ENCODE results near the gene DLGAP1.

DLGAP1 gene

GRCh38 chr18:4134700-4135099 lies 320.4 kb downstream of the DLGAP1 start:
- in situ Hi-C loops (cut with MboI; ENCODE audit: low pct_unique_long_range_greater_than_20kb, low sequenced_read_pairs, unreplicated experiment), result no loop called here
- TF ChIP-seq CTCF (IDR thresholded peaks at IDR 0.05; ENCODE audit: extremely low read depth, insufficient read depth, missing control alignments), result no peak
- DNase-seq (ENCODE audit: low spot score), result no peak

GRCh38 chr18:4130734-4131719 lies 324.1 kb downstream of the DLGAP1 start:
- in situ Hi-C loops (cut with MboI; ENCODE audit: low pct_unique_long_range_greater_than_20kb, low sequenced_read_pairs, unreplicated experiment), result no loop called here
- no peak for TF ChIP-seq CTCF (IDR thresholded peaks at IDR 0.05; ENCODE audit: extremely low read depth, insufficient read depth, missing control alignments)
- no peak for DNase-seq (ENCODE audit: low spot score)

GRCh38 chr18:4126939-4127338 lies 328.2 kb downstream of the DLGAP1 start:
- no peak for TF ChIP-seq CTCF (IDR thresholded peaks at IDR 0.05; ENCODE audit: extremely low read depth, insufficient read depth, missing control alignments)
- in situ Hi-C loops (cut with MboI; ENCODE audit: low pct_unique_long_range_greater_than_20kb, low sequenced_read_pairs, unreplicated experiment), result no loop called here
- no peak for DNase-seq (ENCODE audit: low spot score)

- no peak for TF ChIP-seq CTCF (IDR thresholded peaks at IDR 0.05; ENCODE audit: extremely low read depth, insufficient read depth, missing control alignments)
- DNase-seq (ENCODE audit: low spot score), result no peak
- in situ Hi-C loops (cut with MboI; ENCODE audit: low pct_unique_long_range_greater_than_20kb, low sequenced_read_pairs, unreplicated experiment), result no loop called here
Observed at GRCh38 chr18:4125627-4126230, 329.4 kb downstream of the DLGAP1 start.

GRCh38 chr18:4125224-4125623 lies 329.9 kb downstream of the DLGAP1 start:
- TF ChIP-seq CTCF (IDR thresholded peaks at IDR 0.05; ENCODE audit: extremely low read depth, insufficient read depth, missing control alignments), result no peak
- no peak for DNase-seq (ENCODE audit: low spot score)
- in situ Hi-C loops (cut with MboI; ENCODE audit: low pct_unique_long_range_greater_than_20kb, low sequenced_read_pairs, unreplicated experiment), result no loop called here

GRCh38 chr18:4119813-4120212 lies 335.3 kb downstream of the DLGAP1 start:
- no peak for TF ChIP-seq CTCF (IDR thresholded peaks at IDR 0.05; ENCODE audit: extremely low read depth, insufficient read depth, missing control alignments)
- no peak for DNase-seq (ENCODE audit: low spot score)
- in situ Hi-C loops (cut with MboI; ENCODE audit: low pct_unique_long_range_greater_than_20kb, low sequenced_read_pairs, unreplicated experiment), result loop anchor here (25.0 kb wide), 1 partner anchor 942 kb away; no protein-coding TSS in a partner anchor

All from GM13977 (cell line).